ENCODE results near the gene VLDLR.

DNA sequence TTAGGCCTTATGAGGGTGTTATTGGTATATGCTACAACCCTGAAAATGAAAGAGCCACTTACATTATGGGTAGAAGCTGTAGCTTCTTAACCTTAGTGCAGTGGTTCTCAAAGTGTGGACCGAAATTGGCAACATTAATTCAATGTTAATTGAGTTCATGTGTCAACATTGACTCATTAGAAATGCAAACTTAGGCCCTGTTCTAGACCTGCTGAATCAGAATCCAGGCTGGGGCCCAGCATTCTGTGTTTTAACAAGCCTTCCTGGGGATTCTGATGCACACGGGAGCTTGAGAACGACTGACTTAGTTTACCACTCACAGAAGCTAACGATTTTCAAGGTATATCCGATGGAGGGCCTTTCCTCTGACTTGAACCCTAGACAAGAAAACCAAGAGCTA is 7.3 kb downstream of the VLDLR start:
- TF ChIP-seq, protein P1, sequence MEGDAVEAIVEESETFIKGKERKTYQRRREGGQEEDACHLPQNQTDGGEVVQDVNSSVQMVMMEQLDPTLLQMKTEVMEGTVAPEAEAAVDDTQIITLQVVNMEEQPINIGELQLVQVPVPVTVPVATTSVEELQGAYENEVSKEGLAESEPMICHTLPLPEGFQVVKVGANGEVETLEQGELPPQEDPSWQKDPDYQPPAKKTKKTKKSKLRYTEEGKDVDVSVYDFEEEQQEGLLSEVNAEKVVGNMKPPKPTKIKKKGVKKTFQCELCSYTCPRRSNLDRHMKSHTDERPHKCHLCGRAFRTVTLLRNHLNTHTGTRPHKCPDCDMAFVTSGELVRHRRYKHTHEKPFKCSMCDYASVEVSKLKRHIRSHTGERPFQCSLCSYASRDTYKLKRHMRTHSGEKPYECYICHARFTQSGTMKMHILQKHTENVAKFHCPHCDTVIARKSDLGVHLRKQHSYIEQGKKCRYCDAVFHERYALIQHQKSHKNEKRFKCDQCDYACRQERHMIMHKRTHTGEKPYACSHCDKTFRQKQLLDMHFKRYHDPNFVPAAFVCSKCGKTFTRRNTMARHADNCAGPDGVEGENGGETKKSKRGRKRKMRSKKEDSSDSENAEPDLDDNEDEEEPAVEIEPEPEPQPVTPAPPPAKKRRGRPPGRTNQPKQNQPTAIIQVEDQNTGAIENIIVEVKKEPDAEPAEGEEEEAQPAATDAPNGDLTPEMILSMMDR (IDR thresholded peaks at IDR 0.05): no peak
- TF ChIP-seq EP300 (IDR thresholded peaks at IDR 0.05) (no peak), POLR2A (IDR thresholded peaks at IDR 0.05; ENCODE audit: low read depth) (no peak)
